Measurements from ENCODE around the gene F7.
"Not testable (repeated sequence)": the region's sequence is repeated elsewhere in the genome, so short reads cannot be mapped to it uniquely, and the experiment has no call there.

The F7 gene

DNA sequence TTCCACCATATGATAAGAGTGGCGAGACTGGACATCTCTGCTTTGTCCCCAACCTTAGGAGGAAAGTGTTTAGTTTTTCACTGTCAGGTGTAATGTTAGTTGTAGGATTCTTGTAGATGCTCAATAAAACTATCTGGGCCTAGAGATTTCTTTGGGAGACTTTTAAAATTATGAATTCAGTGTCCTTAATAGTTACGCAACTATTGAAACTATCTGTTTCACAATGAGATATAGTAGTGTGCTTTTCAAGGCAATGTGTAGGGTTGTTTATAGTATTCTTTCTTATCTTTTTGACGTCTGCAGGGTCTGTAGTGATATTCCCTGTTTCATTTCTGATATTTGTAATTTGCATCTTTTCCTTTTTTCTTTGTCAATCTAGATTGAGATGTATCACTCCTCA is 33.2 kb upstream of the F7 start:
- DNase-seq (ENCODE audit: low read depth): no peak

DNA sequence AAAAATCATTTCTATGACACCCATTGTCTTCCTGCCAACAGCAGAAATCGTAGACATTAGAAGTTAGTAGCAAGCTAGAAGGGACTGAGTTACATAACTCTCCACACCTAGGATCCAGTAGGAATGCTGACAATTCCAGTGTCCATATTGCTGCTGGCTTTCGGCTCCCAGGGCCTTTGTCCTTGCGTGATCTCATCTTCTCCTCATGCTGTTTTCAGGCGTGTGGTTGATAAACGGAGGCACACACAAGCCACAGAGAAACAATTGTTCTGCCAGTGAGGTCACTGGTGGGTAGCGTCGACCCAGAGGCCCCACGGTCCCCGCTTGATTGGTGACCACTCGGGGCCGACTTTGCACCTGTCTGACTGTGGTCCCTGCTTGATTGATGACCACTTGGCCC is 31.6 kb upstream of the F7 start:
- DNase-seq (ENCODE audit: low read depth): no peak

DNA sequence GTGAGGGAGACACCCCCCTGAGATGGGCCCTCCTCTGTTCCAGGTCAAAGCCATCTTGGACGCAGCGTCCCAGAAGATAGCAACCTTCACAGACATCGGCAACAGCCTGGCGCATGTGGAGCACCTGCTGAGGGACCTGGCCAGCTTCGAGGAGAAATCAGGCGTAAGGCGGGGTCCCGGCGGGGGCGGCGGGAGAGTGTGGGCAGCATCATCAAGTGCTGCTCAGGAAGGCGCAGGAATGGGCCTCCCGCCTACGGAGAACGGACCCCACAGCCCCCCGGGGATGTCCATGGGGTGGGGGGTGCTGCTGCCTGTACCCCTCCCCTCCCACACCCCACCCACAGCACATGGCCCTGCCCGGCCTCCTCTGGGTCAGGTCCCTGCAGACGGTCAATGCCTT is 31.2 kb upstream of the F7 start:
- DNase-seq (ENCODE audit: low read depth): no peak

DNA sequence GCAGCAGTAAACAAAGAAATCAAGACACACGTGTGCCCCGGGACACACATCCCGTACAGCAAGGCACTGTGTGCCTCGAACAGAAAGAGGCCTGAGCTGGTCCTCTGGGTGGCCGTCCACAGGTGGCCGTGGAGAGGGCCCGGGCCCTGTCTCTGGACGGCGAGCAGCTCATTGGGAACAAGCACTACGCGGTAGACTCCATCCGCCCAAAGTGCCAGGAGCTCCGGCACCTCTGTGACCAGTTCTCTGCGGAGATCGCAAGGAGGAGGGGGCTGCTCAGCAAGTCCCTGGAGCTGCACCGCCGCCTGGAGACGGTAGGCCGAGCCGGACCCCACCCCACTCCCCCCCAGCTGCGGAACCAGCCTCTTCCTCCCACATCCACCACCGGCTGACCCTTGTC is 30.7 kb upstream of the F7 start:
- no peak for DNase-seq (ENCODE audit: low read depth)

GRCh38 chr13:113075711-113076110 is 29.9 kb upstream of the F7 start:
- DNase-seq (ENCODE audit: low read depth): no peak

- no peak for DNase-seq (ENCODE audit: low read depth)
Measured at GRCh38 chr13:113076681-113077401, 28.8 kb upstream of the F7 start.

DNA sequence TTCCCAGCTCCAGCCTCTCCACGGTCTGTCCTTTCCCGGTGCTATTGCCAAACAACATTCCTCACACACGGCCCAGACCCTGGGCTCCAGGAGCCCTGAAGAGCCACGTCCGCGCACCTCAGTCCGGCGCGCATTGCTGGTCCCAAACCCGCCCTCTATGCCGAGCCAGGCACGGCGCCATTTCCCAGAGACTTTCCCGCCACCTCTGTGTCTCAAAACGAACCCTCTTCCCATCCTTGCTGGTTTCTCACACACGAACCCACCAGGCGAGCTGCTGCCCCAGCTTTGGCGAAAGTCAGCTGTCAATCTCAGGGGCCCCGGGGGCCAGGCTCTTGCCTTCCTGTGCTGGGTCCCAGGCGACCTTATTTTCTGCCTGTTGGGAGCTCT is 28.0 kb upstream of the F7 start:
- DNase-seq (ENCODE audit: low read depth): no peak

- no peak for DNase-seq (ENCODE audit: low read depth)
Measured at GRCh38 chr13:113077953-113078901, 27.4 kb upstream of the F7 start.

GRCh38 chr13:113078902-113079780 is 26.4 kb upstream of the F7 start:
- no peak for DNase-seq (ENCODE audit: low read depth)

GRCh38 chr13:113079781-113080080 is 25.9 kb upstream of the F7 start:
- DNase-seq (ENCODE audit: low read depth): not testable (repeated sequence)

DNA sequence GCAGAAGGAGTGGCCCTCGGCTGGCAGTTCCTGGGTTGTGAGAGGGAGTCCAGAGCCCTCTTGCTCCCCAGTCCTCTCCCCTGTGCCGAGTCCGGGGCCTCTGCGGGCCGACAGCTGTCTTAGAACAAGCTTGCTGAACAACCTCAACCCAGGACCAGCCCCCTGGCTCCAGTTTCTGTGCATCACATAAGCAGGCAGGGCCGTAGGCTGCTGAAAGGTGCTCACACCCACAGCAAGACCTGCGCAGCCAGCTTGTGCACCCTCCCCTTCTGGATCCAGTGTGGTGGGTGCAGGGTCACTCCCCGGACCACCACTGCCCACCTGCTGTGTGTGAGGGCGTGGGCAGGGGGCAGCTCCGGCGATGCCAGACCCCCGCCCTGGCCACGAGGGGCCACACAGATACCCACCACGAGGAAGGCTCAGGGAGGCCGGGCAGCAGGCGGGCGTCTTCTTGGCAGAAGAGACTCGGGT is 25.2 kb upstream of the F7 start:
- DNase-seq (ENCODE audit: low read depth): no peak

DNA sequence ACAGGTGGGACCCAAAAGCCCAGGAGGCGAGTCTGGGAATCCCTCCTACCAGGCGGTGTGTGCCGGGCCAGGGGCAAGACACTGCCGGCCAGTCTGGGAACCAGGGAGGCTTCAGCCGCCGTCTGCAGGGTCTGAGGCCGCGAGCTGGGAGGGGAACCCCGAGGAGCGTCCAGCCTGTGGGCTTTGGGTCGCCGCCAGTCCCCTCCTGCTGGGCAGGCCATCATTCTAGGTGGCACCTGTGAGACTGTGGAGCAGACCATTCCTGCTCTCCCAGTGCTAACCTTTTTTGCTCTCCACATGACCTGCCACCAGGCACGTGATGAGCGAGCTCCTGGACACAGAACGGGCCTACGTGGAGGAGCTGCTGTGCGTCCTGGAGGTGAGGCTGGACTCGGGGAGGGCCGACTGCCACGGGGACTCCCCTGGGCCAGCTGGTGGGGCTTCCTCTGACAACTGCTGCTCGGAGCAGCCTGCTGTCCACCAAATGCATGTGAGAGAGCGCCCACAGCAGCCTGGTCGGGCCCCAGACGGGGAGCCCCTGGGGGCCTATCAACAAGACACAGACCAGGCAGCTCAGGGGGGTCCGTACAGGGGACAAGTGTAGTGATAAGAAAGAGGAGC is 24.6 kb upstream of the F7 start:
- DNase-seq (ENCODE audit: low read depth): no peak

- DNase-seq (ENCODE audit: low read depth): no peak
Measured at GRCh38 chr13:113082198-113083021, 23.2 kb upstream of the F7 start.

DNA sequence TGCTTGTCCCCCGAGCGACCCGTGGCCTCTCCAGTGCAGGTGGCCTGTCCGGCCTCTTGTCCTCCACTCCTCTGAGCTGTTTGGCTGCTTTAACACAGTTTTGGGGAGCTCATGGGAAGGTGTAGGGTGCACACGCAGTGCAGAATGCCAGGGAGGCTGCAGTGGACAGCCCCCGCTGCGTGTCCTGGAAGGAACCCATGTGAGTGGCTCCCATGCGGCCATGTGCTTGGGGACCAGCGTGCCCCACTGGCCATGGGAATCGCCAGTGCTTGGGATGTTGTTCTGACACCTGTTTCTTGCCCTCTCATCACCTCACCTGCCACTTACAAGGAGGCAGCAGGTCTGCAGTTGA is 22.6 kb upstream of the F7 start:
- no peak for DNase-seq (ENCODE audit: low read depth)

DNA sequence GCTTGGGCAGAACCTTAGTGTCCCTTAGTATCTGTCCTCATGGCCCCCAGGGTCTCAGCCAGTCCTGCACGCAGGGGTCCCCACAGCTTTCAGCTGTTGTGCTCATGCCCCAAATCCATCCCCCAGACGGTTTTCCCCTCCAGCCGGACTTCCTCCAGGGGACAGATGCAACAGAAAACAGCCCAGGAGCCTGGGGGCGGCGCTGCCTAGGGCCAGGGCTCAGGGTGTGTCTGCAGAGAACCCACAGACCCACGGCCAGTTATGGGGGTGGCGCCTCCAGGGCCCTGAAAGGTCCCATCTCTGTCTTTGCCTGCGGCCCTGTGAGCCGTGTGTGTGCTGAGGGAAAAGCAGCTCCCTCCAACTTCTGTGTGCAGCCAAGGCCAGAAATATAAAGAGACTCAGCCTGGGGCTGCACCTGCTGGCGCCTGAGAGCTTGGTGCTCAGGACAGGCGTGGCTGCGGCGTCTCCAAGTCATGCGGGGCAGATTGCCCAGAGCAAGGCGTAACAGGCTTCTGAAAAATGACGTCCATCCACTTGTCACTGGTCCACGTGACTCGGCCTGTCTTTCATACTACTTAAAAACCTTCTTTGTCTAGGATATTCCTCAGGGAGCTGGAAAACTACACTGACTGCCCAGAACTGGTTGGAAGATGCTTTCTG is 22.1 kb upstream of the F7 start:
- no peak for DNase-seq (ENCODE audit: low read depth)

- DNase-seq (ENCODE audit: low read depth): no peak
Measured at GRCh38 chr13:113084094-113084942, 21.3 kb upstream of the F7 start.

DNA sequence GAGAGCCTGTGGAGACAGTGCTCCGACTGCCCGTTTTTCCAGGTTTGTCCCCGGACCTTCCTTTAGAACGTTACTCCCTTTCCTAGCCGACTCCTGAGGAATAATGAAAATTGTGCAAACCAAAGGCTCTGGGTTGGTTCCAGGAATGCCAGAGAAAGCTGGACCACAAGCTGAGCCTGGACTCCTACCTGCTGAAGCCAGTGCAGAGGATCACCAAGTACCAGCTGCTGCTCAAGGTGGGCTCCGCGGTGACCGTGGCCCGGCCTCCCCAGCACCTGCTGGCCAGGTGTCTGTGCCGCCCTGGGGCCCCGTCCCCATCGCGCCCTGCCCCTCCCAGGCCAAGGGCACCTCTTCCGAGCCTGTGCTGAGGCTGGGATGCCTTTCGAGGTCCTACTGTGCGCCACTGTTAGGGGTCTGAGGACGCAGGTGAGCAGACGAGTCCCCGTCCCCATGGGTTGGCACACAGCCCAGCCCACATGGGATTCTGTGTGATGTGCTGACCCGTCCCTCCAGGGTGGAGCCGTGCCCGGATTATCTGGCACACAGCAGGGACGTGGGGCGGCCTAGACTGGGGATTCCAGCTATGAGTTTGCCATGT is 20.5 kb upstream of the F7 start:
- DNase-seq (ENCODE audit: low read depth): no peak

DNA sequence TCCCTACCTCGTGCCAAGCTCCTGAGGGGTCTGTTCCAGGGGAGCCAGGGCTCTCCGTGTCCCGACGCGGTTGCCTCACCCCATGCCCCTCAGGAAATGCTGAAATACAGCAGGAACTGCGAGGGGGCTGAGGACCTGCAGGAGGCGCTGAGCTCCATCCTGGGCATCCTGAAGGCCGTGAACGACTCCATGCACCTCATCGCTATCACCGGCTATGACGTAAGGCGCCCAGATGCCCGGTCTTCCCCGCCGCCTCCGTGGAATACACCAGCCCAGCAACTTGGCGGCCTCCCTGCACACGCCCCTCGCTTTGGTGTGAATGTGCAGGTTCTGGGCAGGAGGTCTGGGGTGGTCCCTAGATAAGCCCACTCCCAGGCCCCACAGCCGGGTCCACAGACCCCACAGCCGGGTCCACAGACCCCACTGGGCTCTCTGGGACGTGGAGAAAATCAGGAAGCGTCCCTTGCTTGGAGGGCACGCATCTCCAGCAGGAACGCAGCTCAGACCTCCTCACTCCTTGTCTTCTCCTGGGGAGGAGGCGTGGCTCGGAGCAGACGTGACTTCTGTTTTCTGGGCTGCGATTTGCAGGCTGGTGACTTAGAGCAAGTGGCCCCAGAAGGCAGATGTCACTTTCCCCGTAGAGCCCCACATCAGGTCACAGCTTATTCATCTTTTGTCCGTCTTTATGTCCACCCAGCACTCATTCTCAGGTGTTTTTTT is 19.4 kb upstream of the F7 start:
- DNase-seq (ENCODE audit: low read depth): no peak

Measured in activated T-helper 1 cell treated with Interleukin-2 at 50 U/mL for 16 hours (primary cell).